Nephron (organoid): ENCODE measurements around the gene SUMF2.
"Not testable (repeated sequence)": the region's sequence is repeated elsewhere in the genome, so short reads cannot be mapped to it uniquely, and the experiment has no call there.

ENCODE experiments used
- H3K27ac Mint-ChIP-seq, 3 experiments: 2 replicates each; pipeline ENCODE4 v1.8.0; 2020; ENCODE audit warnings: mixed read lengths in 3 of 3, mild to moderate bottlenecking in 2 of 3, moderate library complexity in 1 of 3
- H3K27me3 Mint-ChIP-seq: 2 replicates; pipeline ENCODE4 v1.8.0; 2021; ENCODE audit warnings: low read depth, mild to moderate bottlenecking, moderate library complexity, mixed read lengths
- H3K36me3 Mint-ChIP-seq: 2 replicates; pipeline ENCODE4 v1.8.0; 2020; ENCODE audit warnings: low read depth, mixed read lengths
- H3K4me1 Mint-ChIP-seq: 2 replicates; pipeline ENCODE4 v1.8.0; 2020; ENCODE audit warnings: mixed read lengths
- H3K4me3 Mint-ChIP-seq, 3 experiments: 2 replicates each; pipeline ENCODE4 v1.8.0; 2020; ENCODE audit warnings: mild to moderate bottlenecking in 3 of 3, mixed read lengths in 3 of 3, moderate library complexity in 2 of 3
- H3K9me3 Mint-ChIP-seq: 2 replicates; pipeline ENCODE4 v1.8.0; 2020; ENCODE audit warnings: mixed read lengths
- TF ChIP-seq, protein P1 (sequence below), 3 experiments: fragments of 200-600 bp; sonication (generic); IDR thresholded peaks; one replicate each; pipeline ENCODE4 v1.5.0; 2021; ENCODE audit warnings: antibody characterized with exemption in 3 of 3; ENCODE audit not compliant: unreplicated experiment in 3 of 3

SUMF2 gene

DNA sequence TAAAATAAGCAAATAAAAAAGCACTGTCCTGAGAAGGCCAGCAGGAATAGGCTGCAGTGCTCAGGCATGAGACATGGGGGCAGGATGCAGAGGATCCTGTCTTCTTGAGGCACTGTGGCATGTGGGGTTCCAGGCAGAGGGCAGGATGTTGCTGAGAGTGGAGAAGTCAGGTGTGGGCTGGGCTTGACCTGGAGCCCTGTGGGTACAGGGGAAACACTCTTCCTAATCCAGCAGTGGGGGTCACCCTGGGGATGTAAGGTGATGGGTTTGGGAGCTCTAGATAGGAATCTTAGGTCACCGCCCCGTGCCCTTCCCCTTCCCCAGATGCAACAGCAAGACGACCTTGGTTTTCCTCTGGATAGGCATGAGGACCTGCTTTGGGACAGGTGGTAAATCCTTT, 13.6 kb downstream of the SUMF2 start:
- no peak overlapping the region for H3K4me3 Mint-ChIP-seq
- H3K27ac Mint-ChIP-seq = no peak overlapping the region
- no peaks in the 10 kb centered on the region for H3K9me3 Mint-ChIP-seq
- H3K4me1 Mint-ChIP-seq = peaks cover 16% of the 10 kb centered on the region
- H3K27me3 Mint-ChIP-seq = no peaks in the 10 kb centered on the region
- peaks cover 28% of the 10 kb centered on the region for H3K36me3 Mint-ChIP-seq
- TF ChIP-seq, protein P1, sequence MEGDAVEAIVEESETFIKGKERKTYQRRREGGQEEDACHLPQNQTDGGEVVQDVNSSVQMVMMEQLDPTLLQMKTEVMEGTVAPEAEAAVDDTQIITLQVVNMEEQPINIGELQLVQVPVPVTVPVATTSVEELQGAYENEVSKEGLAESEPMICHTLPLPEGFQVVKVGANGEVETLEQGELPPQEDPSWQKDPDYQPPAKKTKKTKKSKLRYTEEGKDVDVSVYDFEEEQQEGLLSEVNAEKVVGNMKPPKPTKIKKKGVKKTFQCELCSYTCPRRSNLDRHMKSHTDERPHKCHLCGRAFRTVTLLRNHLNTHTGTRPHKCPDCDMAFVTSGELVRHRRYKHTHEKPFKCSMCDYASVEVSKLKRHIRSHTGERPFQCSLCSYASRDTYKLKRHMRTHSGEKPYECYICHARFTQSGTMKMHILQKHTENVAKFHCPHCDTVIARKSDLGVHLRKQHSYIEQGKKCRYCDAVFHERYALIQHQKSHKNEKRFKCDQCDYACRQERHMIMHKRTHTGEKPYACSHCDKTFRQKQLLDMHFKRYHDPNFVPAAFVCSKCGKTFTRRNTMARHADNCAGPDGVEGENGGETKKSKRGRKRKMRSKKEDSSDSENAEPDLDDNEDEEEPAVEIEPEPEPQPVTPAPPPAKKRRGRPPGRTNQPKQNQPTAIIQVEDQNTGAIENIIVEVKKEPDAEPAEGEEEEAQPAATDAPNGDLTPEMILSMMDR (IDR thresholded peaks at IDR 0.05; ENCODE audit: unreplicated experiment in 3 of 3) = no peak

DNA sequence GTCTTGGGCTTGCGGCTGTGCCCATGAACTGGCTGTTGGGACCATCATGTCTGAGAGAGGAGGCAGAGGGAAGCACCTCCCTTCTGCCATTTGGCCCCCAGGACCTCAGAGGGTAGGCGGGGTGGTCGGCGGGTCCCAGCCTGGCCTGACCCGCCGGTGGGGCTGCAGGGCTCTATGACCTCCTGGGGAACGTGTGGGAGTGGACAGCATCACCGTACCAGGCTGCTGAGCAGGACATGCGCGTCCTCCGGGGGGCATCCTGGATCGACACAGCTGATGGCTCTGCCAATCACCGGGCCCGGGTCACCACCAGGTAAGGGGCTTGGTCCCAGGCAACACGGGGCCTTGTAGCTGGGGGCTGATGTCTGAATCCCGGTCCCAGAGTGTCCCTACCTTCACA, 14.1 kb downstream of the SUMF2 start:
- Mint-ChIP-seq H3K9me3 (no peaks in the 10 kb centered on the region), H3K4me3 (no peak overlapping the region), H3K4me1 (peaks cover 18% of the 10 kb centered on the region), H3K27me3 (no peaks in the 10 kb centered on the region), H3K27ac (no peak overlapping the region), H3K36me3 (peaks cover 24% of the 10 kb centered on the region)
- TF ChIP-seq, protein P1 (IDR thresholded peaks at IDR 0.05; ENCODE audit: unreplicated experiment in 3 of 3) = no peak

DNA sequence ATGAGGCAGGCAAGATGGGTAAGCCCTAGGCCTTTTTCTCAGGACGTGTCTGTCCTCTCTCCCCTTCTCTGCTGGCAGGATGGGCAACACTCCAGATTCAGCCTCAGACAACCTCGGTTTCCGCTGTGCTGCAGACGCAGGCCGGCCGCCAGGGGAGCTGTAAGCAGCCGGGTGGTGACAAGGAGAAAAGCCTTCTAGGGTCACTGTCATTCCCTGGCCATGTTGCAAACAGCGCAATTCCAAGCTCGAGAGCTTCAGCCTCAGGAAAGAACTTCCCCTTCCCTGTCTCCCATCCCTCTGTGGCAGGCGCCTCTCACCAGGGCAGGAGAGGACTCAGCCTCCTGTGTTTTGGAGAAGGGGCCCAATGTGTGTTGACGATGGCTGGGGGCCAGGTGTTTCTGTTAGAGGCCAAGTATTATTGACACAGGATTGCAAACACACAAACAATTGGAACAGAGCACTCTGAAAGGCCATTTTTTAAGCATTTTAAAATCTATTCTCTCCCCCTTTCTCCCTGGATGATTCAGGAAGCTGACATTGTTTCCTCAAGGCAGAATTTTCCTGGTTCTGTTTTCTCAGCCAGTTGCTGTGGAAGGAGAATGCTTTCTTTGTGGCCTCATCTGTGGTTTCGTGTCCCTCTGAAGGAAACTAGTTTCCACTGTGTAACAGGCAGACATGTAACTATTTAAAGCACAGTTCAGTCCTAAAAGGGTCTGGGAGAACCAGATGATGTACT, 15.5 kb downstream of the SUMF2 start:
- H3K4me3 Mint-ChIP-seq = no peak overlapping the region
- H3K27me3 Mint-ChIP-seq = no peaks in the 10 kb centered on the region
- peaks cover 23% of the 10 kb centered on the region for H3K36me3 Mint-ChIP-seq
- peak overlapping the region in 1 of 3 experiments; percentile 66 for H3K27ac Mint-ChIP-seq
- peaks cover 24% of the 10 kb centered on the region for H3K4me1 Mint-ChIP-seq
- H3K9me3 Mint-ChIP-seq = no peaks in the 10 kb centered on the region
- TF ChIP-seq, protein P1 (IDR thresholded peaks at IDR 0.05; ENCODE audit: unreplicated experiment in 3 of 3) = peak in 1 of 3 experiments; percentile 9

DNA sequence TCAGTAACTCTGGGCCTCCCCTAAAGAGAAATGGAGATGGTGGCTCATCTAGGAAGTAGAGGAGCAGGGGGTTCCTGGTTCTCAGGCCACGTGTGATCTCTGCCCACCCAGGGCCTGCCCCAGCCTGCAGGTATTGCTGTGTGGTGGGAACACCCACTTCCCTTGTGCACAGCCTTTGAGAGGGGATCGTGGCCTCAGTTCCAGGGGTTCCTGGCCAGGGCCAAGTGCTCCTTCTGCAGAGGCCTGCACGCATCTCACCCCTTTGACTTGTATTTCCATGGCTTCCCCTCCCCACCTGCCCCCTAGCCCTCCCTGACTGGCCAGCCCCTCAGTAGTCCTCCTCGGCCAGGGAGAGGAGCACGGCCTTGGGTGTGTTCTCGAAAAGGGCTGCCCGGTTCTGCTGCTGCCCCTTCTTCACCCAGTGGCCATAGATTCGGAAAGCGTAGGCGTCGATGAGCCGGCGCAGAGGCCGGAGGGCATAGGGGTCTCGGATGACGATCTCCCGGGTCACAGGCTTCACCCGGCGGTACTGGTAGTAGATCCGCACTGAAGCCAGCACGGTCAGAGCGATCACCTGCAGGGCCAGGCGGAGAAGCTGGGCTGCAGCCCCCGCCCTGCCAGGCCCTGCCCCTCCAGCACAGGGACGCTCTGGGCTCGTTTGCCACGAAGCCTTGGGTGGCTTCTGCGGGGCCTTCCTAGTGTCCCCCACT, 16.8 kb downstream of the SUMF2 start:
- H3K9me3 Mint-ChIP-seq, H3K27ac Mint-ChIP-seq, H3K4me3 Mint-ChIP-seq, H3K27me3 Mint-ChIP-seq: not testable (repeated sequence)
- Mint-ChIP-seq H3K4me1 (peaks cover 26% of the 10 kb centered on the region), H3K36me3 (peaks cover 26% of the 10 kb centered on the region)

DNA sequence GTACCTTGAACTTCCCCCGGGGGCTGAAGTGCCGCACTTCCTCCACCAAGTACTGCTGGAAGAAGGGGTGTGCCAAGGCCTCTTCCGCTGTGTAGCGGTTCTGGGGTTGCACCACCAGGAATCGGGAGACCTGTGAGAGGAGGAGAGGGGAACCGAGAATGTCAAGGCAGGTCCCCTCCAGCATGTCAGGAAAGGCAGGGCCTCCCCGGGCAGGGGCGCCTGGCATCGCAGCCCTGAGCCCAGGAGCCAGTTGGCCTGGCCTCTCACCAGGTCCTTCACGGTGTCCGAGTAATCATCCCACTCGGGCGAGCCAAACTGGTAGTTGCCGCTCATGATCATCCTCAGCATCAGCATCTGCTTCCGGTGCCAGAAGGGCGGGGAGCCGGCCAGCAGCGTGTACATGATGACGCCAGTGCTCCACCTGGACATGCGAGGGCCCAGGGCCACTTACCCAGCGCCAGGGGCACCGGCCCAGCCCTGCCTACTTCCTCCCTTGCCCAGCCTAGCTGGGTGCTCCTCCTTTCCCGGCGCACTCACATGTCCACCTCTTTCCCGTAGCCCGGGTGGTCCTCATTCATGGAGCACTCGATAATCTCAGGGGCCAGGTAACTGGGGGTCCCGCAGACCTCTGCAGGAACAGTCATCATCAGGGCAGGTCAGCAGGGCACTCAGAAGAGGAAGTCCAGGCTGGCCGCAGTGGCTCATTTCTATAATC, 17.7 kb downstream of the SUMF2 start:
- TF ChIP-seq, protein P1 (IDR thresholded peaks at IDR 0.05; ENCODE audit: unreplicated experiment in 3 of 3) = no peak
- no peaks in the 10 kb centered on the region for H3K27me3 Mint-ChIP-seq
- H3K36me3 Mint-ChIP-seq = peaks cover 25% of the 10 kb centered on the region
- H3K4me1 Mint-ChIP-seq = peaks cover 29% of the 10 kb centered on the region
- H3K27ac Mint-ChIP-seq = no peak overlapping the region
- H3K9me3 Mint-ChIP-seq = no peaks in the 10 kb centered on the region
- no peak overlapping the region for H3K4me3 Mint-ChIP-seq

DNA sequence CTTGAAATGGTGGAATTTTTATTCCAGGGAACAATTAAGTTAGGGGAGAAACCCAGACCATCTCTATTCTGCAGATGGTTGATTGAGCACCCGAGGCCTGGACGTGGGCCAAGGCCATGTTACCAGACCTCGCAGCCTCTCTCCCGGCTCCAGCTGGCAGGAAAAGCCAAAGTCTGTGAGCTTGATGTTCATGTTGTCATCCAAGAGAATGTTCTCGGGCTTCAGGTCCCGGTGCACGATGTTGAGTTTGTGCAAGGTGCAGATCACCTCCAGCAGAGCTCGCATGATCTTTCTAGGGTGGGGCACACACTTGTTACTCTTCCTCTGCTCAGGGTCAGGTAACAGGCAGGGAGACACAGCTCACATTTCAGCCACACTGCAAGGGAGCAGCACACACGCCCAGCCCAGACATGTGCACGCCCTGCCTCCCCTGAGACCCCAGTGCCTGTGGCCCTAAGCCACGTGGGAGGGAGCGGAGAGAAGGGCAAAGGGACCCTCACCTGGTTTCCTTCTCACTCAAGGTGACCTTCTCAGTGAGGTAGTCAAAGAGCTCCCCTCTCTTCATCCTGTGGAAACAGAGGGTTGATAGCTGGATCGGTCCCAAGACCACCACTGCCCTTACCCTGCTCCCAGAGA, 19.2 kb downstream of the SUMF2 start:
- TF ChIP-seq, protein P1 (IDR thresholded peaks at IDR 0.05; ENCODE audit: unreplicated experiment in 3 of 3) = no peak
- Mint-ChIP-seq H3K4me3 (peak overlapping the region in 1 of 3 experiments; percentile 2), H3K27ac (peak overlapping the region in 2 of 3 experiments; percentile 60 to 79), H3K4me1 (peaks cover 29% of the 10 kb centered on the region), H3K36me3 (peaks cover 24% of the 10 kb centered on the region), H3K9me3 (no peaks in the 10 kb centered on the region), H3K27me3 (no peaks in the 10 kb centered on the region)
